ENCODE data around the gene TBX4. TPM values are rescaled to one million over a fixed set of nuclear protein-coding genes. Genes with fewer than 3 reads are reported as not detected.

TBX4 gene
- total RNA-seq, 1 experiment from 2014 or later: not detected

- Histone ChIP-seq H3T11ph (ENCODE audit: low read length) (no peak overlapping the region), H3K4me1 (ENCODE audit: insufficient read depth, low read length) (no peaks in the 10 kb centered on the region; the same call in 1 of the 2 replicates), H3K56ac (ENCODE audit: insufficient read length, low read depth, low read length) (no peak overlapping the region), H3K79me1 (ENCODE audit: insufficient read depth, low read depth, low read length, poor library complexity, severe bottlenecking) (no peaks in the 10 kb centered on the region), H2AK5ac (ENCODE audit: insufficient read length, low read length) (no peak overlapping the region), H3K23ac (ENCODE audit: insufficient read length, low read depth, low read length) (no peak overlapping the region), H2BK15ac (ENCODE audit: low read depth, low read length) (no peak overlapping the region), H4K20me1 (ENCODE audit: control insufficient read depth, insufficient read depth, insufficient read length) (no peaks in the 10 kb centered on the region), H3K9ac (ENCODE audit: extremely low read depth, insufficient read length, low read length) (no peak overlapping the region), H2BK5ac (ENCODE audit: insufficient read length, low read length) (no peak overlapping the region), H3K14ac (ENCODE audit: insufficient read depth, low read length) (no peak overlapping the region), H3K4me2 (ENCODE audit: insufficient read depth, insufficient read length, low read length) (no peak overlapping the region), H3K79me2 (ENCODE audit: insufficient read depth, low read length) (no peaks in the 10 kb centered on the region), H4K5ac (ENCODE audit: insufficient read length, low read depth, low read length) (no peak overlapping the region), H3K27me3 (ENCODE audit: insufficient read depth, low read length) (no peaks in the 10 kb centered on the region), H2BK20ac (ENCODE audit: low read depth, low read length, poor library complexity, severe bottlenecking) (no peak overlapping the region), H3K23me2 (ENCODE audit: insufficient read length, low read depth, low read length, poor library complexity, severe bottlenecking) (no peaks in the 10 kb centered on the region), H3K18ac (ENCODE audit: insufficient read length, low read depth, low read length) (no peak overlapping the region), H2BK12ac (ENCODE audit: insufficient read length, low read depth, low read length) (no peak overlapping the region), H2AFZ (ENCODE audit: low read length) (no peak overlapping the region), H4K91ac (ENCODE audit: insufficient read length, low read depth, low read length) (no peak overlapping the region), H3K9me3 (ENCODE audit: control insufficient read depth, low read depth, low read length) (no peaks in the 10 kb centered on the region), H2BK120ac (ENCODE audit: low read depth, low read length, poor library complexity, severe bottlenecking) (no peak overlapping the region), H3K27ac (ENCODE audit: insufficient read length, low read depth, low read length) (no peak overlapping the region), H4K8ac (replicated peaks; ENCODE audit: insufficient read length, low read depth, low read length) (no peak overlapping the region), H3K4ac (ENCODE audit: low read depth, low read length) (no peak overlapping the region)
- Mint-ChIP-seq H3K27ac (no peak overlapping the region), H3K4me1 (peaks cover 12 to 16% of the 10 kb centered on the region in 2 experiments), H3K36me3 (ENCODE audit: insufficient read depth in 1 of 3, low read depth in 3 of 3) (no peaks in the 10 kb centered on the region), H3K27me3 (ENCODE audit: low read depth) (peaks cover 2% of the 10 kb centered on the region; the same call in 1 of the 2 replicates), H3K4me3 (no peak overlapping the region), H3K9me3 (no peaks in the 10 kb centered on the region)
- no peak for DNase-seq
- no peak for TF ChIP-seq CTCF (conservative IDR thresholded peaks at IDR 0.05)
- WGBS (ENCODE audit: extremely low coverage, insufficient read length, low lambda C conversion rate): no CpG with 5 or more reads among the region's 3 CpGs
These were observed 47.4 kb downstream of the TBX4 start for GRCh38 chr17:61499632-61500031.

All from H9 (cell line).